ENCODE data around the gene RBPMS2.

- TF ChIP-seq EZH2 (IDR thresholded peaks at IDR 0.05; ENCODE audit: borderline replicate concordance, insufficient read depth, low read length, poor library complexity, severe bottlenecking) (no peak), EP300 (conservative IDR thresholded peaks at IDR 0.05; ENCODE audit: poor library complexity, severe bottlenecking) (no peak), CTCF (IDR thresholded peaks at IDR 0.05; ENCODE audit: poor library complexity, severe bottlenecking) (no peak), REST (IDR thresholded peaks at IDR 0.05; ENCODE audit: borderline replicate concordance) (no peak)
Measured at GRCh38 chr15:64710676-64711428, 64.5 kb downstream of the RBPMS2 start.
